K562 (cell line): ENCODE data around the gene MYO3B. TPM values are rescaled to one million over a fixed set of nuclear protein-coding genes. Genes with fewer than 3 reads are reported as not detected.

Experiments
- CBFA2T3 ChIP-seq: fragments of 450-650 bp; IDR thresholded peaks from 2 replicates; pipeline ENCODE4 v1.6.1; 2017
- DNMT1 ChIP-seq: fragments of 450-650 bp; IDR thresholded peaks from 2 replicates; pipeline ENCODE4 v1.6.1; 2016; ENCODE audit warnings: antibody characterized with exemption, mild to moderate bottlenecking
- HMGXB4 ChIP-seq: sonication (generic); formaldehyde crosslinking; IDR thresholded peaks from 2 replicates; pipeline ENCODE4 v1.8.1; 2023; ENCODE audit warnings: mild to moderate bottlenecking, missing genetic modification reagents
- ID3 ChIP-seq, 2 experiments: fragments of 250-450 bp in 1 of 2; fragments of 450-650 bp in 1 of 2; sonication (Bioruptor Pico) in 1 of 2; IDR thresholded peaks; 2 replicates each; pipeline versions ENCODE4 v1.6.1 to v1.8.0; 2016 to 2021; ENCODE audit warnings: mild to moderate bottlenecking in 2 of 2, moderate library complexity in 2 of 2, missing compliant biosample characterization in 1 of 2, missing genetic modification characterization in 1 of 2
- MEIS2 ChIP-seq: fragments of 450-650 bp; IDR thresholded peaks from 2 replicates; pipeline ENCODE4 v1.6.1; 2014; ENCODE audit warnings: mild to moderate bottlenecking; ENCODE audit not compliant: partially characterized antibody
- MYNN ChIP-seq, 2 experiments: sonication (generic); formaldehyde crosslinking in 1 of 2; IDR thresholded peaks; 2 replicates each; pipeline versions ENCODE4 v1.5.0 to v1.6.1; 2016 to 2020; ENCODE audit warnings: antibody characterized with exemption in 1 of 2, missing genetic modification reagents in 1 of 2
- NR2C1 ChIP-seq, 2 experiments: fragments of 450-650 bp; IDR thresholded peaks; 2 replicates each; pipeline ENCODE4 v1.6.1; 2017; ENCODE audit warnings: mild to moderate bottlenecking in 2 of 2, antibody characterized with exemption in 1 of 2, inconsistent platforms in 1 of 2, missing compliant biosample characterization in 1 of 2, missing genetic modification characterization in 1 of 2
- POLR2AphosphoS5 ChIP-seq: IDR thresholded peaks from 2 replicates; pipeline ENCODE4 v1.6.1; 2011; ENCODE audit warnings: mild to moderate bottlenecking, low read depth, low read length, moderate library complexity; ENCODE audit not compliant: control insufficient read depth, insufficient read depth
- SMARCC2 ChIP-seq: fragments of 450-650 bp; IDR thresholded peaks from 2 replicates; pipeline ENCODE4 v1.6.1; 2017; ENCODE audit warnings: antibody characterized with exemption, moderate library complexity, mild to moderate bottlenecking, low read depth
- polyA plus RNA-seq, 8 experiments: library from polyadenylated mRNA; depleted of rRNA in 4 of 8; stranded (reverse) in 5 of 8; unstranded in 3 of 8; fragments of >200 nt; fragmentation: Nextera tagmentation in 2 of 8; fragmentation: Illumina TruSeq in 1 of 8; extraction: Ambion mirVana in 2 of 8; extraction: Trizol in 1 of 8; gene quantifications; 2 replicates each; pipeline versions ENCODE4 v1.2.1 to v1.2.3, GENCODE V29; 2011 to 2014; ENCODE audit warnings: inconsistent platforms in 1 of 8, missing spikeins in 1 of 8
- total RNA-seq, 7 experiments: library from RNA; depleted of rRNA in 6 of 7; stranded (reverse); fragments of >200 nt in 6 of 7; fragmentation: Illumina TruSeq in 2 of 7; extraction: Trizol in 2 of 7; gene quantifications; 2 replicates each; pipeline versions ENCODE4 v1.2.1 to v1.2.3, GENCODE V29; 2011 to 2021; ENCODE audit warnings: low replicate concordance in 1 of 7

MYO3B gene
- total and polyA plus RNA-seq, 9 of the 15 experiments (the other 6 are each of a cell fraction or from before 2014, with no cell fraction given) = 2.7 to 6.5 (median 3.6) TPM

- no peak for TF ChIP-seq POLR2AphosphoS5
- TF ChIP-seq MYNN (IDR thresholded peaks at IDR 0.05) = no peak
- no peak for TF ChIP-seq MYNN (CRISPR knock-in tag; IDR thresholded peaks at IDR 0.05)
- no peak for TF ChIP-seq ID3 (CRISPR knock-in tag; IDR thresholded peaks at IDR 0.05)
- peak; percentile 23; the same call in 1 of the 2 replicates for TF ChIP-seq ID3 (tag; IDR thresholded peaks at IDR 0.05)
- TF ChIP-seq SMARCC2 = no peak
- no peak for TF ChIP-seq NR2C1 (IDR thresholded peaks at IDR 0.05)
- TF ChIP-seq NR2C1 (tag; IDR thresholded peaks at IDR 0.05) = no peak
- TF ChIP-seq MEIS2 = peak; percentile 39
- TF ChIP-seq DNMT1 = no peak
- TF ChIP-seq CBFA2T3 = peak; percentile 9; the same call in 1 of the 2 replicates
- no peak for TF ChIP-seq HMGXB4 (CRISPR knock-in tag)
These were observed 177.2 kb downstream of the MYO3B start (continued) for GRCh38 chr2:170354855-170355780.
